HG03558 (cell line): Measurements from ENCODE around the gene DTNB.
"Not testable (repeated sequence)": the region's sequence is repeated elsewhere in the genome, so short reads cannot be mapped to it uniquely, and the experiment has no call there.

Source experiments
- ATAC-seq: cut with Tn5 transposase; IDR thresholded peaks from one replicate; pipeline ENCODE4 v1.9.1; 2021; ENCODE audit warnings: moderate number of reproducible peaks; ENCODE audit not compliant: unreplicated experiment; ENCODE audit errors: extremely low read depth

DTNB gene

GRCh38 chr2:25551316-25551715 lies 122.1 kb downstream of the DTNB start:
- no peak for ATAC-seq

- ATAC-seq = not testable (repeated sequence)
Measured at GRCh38 chr2:25549571-25549970, 123.8 kb downstream of the DTNB start.

- ATAC-seq = no peak
Measured at GRCh38 chr2:25548601-25549000, 124.8 kb downstream of the DTNB start.

- no peak for ATAC-seq
Measured at GRCh38 chr2:25546852-25547251, 126.5 kb downstream of the DTNB start.

GRCh38 chr2:25545899-25546298 lies 127.5 kb downstream of the DTNB start:
- ATAC-seq = no peak

GRCh38 chr2:25544445-25544844 lies 128.9 kb downstream of the DTNB start:
- no peak for ATAC-seq

- no peak for ATAC-seq
Measured at GRCh38 chr2:25543939-25544338, 129.4 kb downstream of the DTNB start.

GRCh38 chr2:25541378-25541777 lies 132.0 kb downstream of the DTNB start:
- ATAC-seq = no peak

GRCh38 chr2:25539136-25539535 lies 134.2 kb downstream of the DTNB start:
- no peak for ATAC-seq

- no peak for ATAC-seq
Measured at GRCh38 chr2:25537526-25537925, 135.9 kb downstream of the DTNB start.

- not testable (repeated sequence) for ATAC-seq
Measured at GRCh38 chr2:25535411-25536289, 137.7 kb downstream of the DTNB start.

GRCh38 chr2:25534937-25535336 lies 138.4 kb downstream of the DTNB start:
- ATAC-seq = not testable (repeated sequence)

GRCh38 chr2:25534455-25534854 lies 138.9 kb downstream of the DTNB start:
- no peak for ATAC-seq

GRCh38 chr2:25533771-25534170 lies 139.6 kb downstream of the DTNB start:
- not testable (repeated sequence) for ATAC-seq

GRCh38 chr2:25532521-25532920 lies 140.9 kb downstream of the DTNB start:
- ATAC-seq = no peak

- ATAC-seq = no peak
Measured at GRCh38 chr2:25529034-25529433, 144.3 kb downstream of the DTNB start.

- ATAC-seq = no peak
Measured at GRCh38 chr2:25528173-25528572, 145.2 kb downstream of the DTNB start.

- no peak for ATAC-seq
Measured at GRCh38 chr2:25524507-25524906, 148.9 kb downstream of the DTNB start.

GRCh38 chr2:25523060-25523459 lies 150.3 kb downstream of the DTNB start:
- ATAC-seq = no peak

- peak; percentile 58 for ATAC-seq
Measured at GRCh38 chr2:25521665-25522387, 151.6 kb downstream of the DTNB start.

GRCh38 chr2:25521126-25521525 lies 152.3 kb downstream of the DTNB start:
- ATAC-seq = no peak
